HUES6 (cell line): ENCODE measurements around the gene CLEC6A.
"Not testable (repeated sequence)": the region's sequence is repeated elsewhere in the genome, so short reads cannot be mapped to it uniquely, and the experiment has no call there.

ENCODE experiments used
- H3K27ac ChIP-seq: 2 replicates; pipeline ENCODE4 v1.7.0; 2013; ENCODE audit warnings: low read depth, mild to moderate bottlenecking, low read length, inconsistent platforms
- H3K27me3 ChIP-seq: 2 replicates; pipeline ENCODE4 v1.6.1; 2013; ENCODE audit warnings: low read length; ENCODE audit not compliant: control insufficient read depth, insufficient read depth
- H3K36me3 ChIP-seq: 2 replicates; pipeline ENCODE4 v1.6.1; 2013; ENCODE audit warnings: low read length; ENCODE audit not compliant: control insufficient read depth, insufficient read depth
- H3K4me1 ChIP-seq: 2 replicates; pipeline ENCODE4 v1.6.1; 2013; ENCODE audit warnings: low read length; ENCODE audit not compliant: control insufficient read depth, insufficient read depth
- H3K4me3 ChIP-seq: 2 replicates; pipeline ENCODE4 v1.5.1; 2013; ENCODE audit warnings: low read depth, low read length
- H3K9ac ChIP-seq: one replicate; pipeline ENCODE4 v1.6.1; 2013; ENCODE audit warnings: mild to moderate bottlenecking, low read length
- H3K9me3 ChIP-seq: 2 replicates; pipeline ENCODE4 v1.6.1; 2013; ENCODE audit warnings: low read depth, low read length; ENCODE audit not compliant: control insufficient read depth, insufficient read depth

Gene CLEC6A

DNA sequence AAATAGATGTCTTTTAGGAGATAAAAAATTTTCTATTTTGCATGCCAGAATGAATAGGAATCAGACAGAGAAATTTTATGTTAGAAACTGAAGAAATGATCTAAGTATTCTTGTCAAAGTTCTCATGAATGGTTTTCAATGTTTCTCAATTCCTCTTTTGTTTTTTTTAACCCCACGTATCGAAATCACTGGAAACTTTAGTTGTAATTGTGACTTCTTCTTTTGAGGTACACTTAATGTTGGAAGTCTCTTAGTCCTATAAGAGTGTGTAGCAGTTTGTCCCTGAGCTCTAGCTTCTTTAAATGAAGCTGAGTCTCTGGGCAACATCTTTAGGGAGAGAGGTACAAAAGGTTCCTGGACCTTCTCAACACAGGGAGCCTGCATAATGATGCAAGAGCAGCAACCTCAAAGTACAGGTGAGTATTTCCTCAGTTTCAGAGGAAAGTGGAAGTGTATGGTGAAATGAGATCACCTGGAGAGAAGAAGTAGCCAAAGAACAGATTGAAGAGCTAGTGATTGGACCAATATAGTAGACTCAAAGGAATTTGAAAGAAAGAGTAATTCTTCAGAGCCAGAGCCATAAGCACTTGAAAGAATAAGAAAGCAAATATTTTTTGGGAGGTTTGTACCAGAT is at the start of gene CLEC6A:
TSS of gene CLEC6A (plus strand) at position 236 of the 634 bp plus-strand sequence. CDS start at position 386, 150 bp downstream.
- H3K4me3 ChIP-seq = no peak within 1 kb of the TSS
- no peaks in the 10 kb centered on the region for H3K27me3 ChIP-seq

DNA sequence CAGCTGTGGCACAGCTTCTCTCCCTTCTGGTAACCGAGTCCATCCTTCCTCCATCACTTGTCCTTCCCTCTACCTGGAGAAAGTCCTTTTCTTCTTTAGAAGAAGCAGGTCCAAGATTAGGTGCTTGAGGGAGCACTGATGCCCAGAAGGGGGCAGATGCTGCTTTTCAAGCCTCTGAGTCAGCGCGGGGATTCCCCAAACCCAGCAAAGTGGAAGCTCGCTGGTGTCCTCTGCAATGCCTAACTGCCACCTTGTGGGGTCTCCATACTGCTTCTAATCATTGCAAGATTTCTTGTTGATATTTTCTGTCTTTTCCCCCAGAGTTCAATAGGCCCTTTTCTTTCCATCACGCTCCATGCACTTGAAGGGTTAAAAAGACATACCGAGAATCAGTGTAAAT is 36.2 kb upstream of the CLEC6A start:
- H3K27me3 ChIP-seq, H3K4me1 ChIP-seq, H3K36me3 ChIP-seq: not testable (repeated sequence)

More for the DNA sequence above, at the start of gene CLEC6A:
- H3K9ac ChIP-seq = peak within 1 kb of the TSS; percentile 69
- peaks cover 8% of the 10 kb centered on the region; the same call in 1 of the 2 replicates for H3K9me3 ChIP-seq
- no peaks in the 10 kb centered on the region for H3K36me3 ChIP-seq
- peaks cover 34% of the 10 kb centered on the region for H3K4me1 ChIP-seq
- peak within 1 kb of the TSS; percentile 98; the same call in 1 of the 2 replicates for H3K27ac ChIP-seq

DNA sequence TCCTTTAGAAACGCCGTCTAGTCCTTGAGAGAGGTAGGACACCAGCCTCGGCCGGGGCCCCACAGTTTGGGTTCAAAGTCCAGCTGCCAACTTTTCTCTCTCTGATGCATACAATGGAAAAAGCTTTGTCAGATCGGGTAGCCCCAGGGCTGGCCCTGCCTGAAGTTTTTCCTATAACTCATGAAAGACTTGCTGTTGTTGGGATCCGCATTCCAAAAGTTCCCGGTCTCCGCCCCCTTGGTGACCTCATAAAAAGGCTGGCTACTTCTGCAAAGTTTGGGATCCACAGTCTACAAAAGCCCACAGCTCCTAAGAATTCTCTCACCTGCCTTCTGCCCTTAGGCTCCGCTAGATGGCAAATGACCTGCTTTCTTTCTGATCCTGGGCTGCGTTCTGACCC is 35.3 kb upstream of the CLEC6A start:
- Histone ChIP-seq H3K36me3 (no peaks in the 10 kb centered on the region), H3K9me3 (no peaks in the 10 kb centered on the region), H3K9ac (no peak overlapping the region), H3K27me3 (no peaks in the 10 kb centered on the region), H3K27ac (no peak overlapping the region), H3K4me3 (no peak overlapping the region), H3K4me1 (no peaks in the 10 kb centered on the region)

More for the DNA sequence above, 36.2 kb upstream of the CLEC6A start:
- not testable (repeated sequence) for H3K4me3 ChIP-seq, H3K9ac ChIP-seq, H3K27ac ChIP-seq, H3K9me3 ChIP-seq

DNA sequence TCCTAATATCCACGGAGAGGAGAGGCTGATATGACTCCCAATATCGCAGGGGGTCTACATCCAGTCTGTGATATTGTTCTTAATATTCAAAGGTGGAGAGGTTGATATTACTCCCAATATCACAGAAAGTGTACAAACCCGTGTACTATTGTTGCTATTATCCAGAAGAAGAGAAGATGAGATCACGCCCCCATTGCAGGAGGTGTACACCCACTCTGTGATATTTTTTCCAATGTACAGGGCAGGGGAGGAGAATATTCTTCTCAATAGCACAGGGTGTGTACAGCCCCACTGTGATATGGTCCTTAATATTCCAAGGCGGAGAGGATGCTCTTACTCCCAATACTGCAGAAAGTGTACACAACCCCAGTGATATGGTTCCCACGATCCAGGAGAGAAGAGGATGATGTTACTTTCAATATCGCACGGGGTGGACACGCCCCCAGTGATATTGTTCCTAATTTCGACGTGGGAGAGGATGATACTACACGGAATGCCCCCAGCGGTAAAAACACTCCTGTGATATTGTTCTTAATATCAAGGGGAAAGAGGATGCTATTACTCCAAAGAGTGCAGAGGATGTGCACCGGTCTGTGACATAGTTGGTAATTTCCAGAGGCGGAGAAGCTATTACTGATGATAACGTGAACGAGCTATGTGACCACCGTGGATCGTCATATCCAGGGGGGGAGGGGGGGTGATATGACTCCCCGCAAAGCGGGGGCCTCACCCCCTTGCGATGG is 11.1 kb upstream of the CLEC6A start:
- H3K36me3 ChIP-seq, H3K27me3 ChIP-seq, H3K4me1 ChIP-seq, H3K9ac ChIP-seq, H3K4me3 ChIP-seq, H3K27ac ChIP-seq, H3K9me3 ChIP-seq: not testable (repeated sequence)

DNA sequence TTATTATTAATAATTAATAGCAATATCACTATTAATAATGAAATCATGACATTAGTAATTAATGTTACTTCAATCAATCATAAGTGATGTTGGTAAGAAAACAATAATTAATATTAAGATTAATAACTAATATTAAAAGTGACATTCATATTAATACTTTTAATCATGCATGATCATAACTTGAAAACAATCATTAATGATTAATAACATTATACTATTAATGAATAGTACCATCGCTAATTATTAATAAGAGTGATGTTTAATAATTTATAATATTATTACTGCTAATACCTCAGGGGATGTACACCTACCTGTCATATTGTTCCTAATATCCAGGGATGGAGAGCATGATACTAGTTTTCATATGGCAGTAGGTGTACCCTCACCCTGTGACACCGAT is 10.0 kb upstream of the CLEC6A start:
- no peak overlapping the region for H3K9ac ChIP-seq
- no peaks in the 10 kb centered on the region for H3K9me3 ChIP-seq
- H3K27ac ChIP-seq = no peak overlapping the region
- no peak overlapping the region for H3K4me3 ChIP-seq
- no peaks in the 10 kb centered on the region for H3K27me3 ChIP-seq
- peaks cover 5% of the 10 kb centered on the region for H3K4me1 ChIP-seq
- no peaks in the 10 kb centered on the region for H3K36me3 ChIP-seq

DNA sequence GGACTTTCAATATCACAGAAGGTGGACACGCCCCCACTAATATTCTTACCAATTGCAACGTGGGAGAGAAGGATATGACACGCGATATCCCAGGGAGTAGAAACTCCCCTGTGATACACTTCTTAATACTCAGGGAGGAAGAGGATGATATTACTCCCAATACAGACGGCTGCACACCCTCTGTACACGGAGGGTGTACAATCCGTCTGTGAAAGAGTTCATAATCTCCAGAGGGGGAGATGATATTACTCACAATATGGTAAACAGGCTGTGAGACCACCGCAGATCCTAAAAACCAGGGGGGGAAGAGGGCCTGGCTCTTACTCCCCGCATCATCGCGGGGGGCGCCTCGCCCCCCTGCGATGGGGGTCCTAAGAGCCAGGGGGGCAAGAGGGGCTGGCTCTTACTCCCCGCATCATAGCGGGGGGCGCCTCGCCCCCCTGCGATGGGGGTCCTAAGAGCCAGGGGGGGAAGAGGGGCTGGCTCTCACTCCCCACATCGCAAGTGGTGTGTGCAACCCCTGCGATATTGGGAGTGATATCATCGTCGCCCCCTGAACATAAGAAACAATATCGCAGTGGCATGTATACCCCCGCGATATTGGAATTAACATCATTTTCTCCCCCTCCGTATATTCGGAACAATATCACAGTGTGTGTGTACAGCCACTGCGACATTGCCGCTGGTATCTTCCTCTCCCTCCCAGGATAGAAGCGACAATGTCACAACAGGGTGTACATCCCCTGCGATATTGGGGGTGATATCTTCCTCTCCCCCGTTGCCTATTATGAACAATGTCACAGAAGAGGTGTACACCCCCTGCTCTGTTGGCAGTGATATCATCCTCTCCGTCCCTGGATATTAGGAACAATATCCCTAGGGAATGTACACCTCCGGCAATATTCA is 8.9 kb upstream of the CLEC6A start:
- H3K36me3 ChIP-seq = no peaks in the 10 kb centered on the region
- H3K4me3 ChIP-seq = no peak overlapping the region
- H3K27me3 ChIP-seq = no peaks in the 10 kb centered on the region
- H3K9ac ChIP-seq = no peak overlapping the region
- peaks cover 3% of the 10 kb centered on the region; the same call in 1 of the 2 replicates for H3K9me3 ChIP-seq
- no peak overlapping the region for H3K27ac ChIP-seq
- H3K4me1 ChIP-seq = peaks cover 5% of the 10 kb centered on the region

DNA sequence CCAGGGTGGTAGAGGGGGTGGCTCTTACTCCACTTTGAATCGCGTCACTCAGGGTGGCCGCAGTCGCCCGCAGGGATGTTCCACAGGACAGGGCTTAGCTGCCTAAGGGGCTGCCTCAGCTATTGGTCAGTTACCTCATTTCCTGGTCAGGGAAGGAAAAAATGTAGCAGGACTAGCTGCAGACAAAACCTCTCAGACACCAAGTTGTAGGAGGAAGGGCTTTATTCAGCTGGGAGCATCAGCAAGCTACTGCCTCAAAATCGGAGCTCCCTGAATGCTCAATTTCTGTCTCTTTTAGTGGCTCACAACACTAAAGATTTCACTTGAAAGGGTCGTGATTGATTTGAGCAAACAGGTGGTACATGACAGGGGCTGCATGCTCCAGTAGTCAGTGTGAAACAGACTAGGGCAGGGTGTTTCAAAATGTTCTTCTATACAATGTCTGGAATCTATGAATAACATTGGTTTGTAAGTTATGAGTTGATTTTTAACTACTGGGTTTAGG is 6.4 kb upstream of the CLEC6A start:
- Histone ChIP-seq H3K27me3 (no peaks in the 10 kb centered on the region), H3K9me3 (peaks cover 3% of the 10 kb centered on the region; the same call in 1 of the 2 replicates), H3K27ac (no peak overlapping the region), H3K9ac (peak overlapping the region; percentile 27), H3K36me3 (no peaks in the 10 kb centered on the region), H3K4me1 (peaks cover 22% of the 10 kb centered on the region), H3K4me3 (no peak overlapping the region)

DNA sequence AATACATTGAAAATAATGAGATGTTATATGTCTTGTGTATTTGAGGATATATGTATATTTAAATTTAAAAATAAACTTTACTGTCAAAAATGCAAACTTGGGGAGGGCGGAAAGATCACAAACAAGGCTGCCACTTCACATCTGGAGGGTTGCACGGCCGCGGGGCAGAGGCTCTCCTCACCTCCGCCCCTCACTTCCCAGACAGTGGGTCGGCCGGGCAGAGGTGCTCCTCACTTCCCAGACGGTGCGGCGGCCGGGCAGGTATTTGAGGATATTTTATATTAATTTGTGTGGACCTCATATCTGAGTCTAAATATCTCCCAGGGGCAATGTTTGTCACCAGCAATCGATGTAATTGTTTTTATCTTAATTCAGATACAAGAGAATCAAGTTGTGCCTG is 3.7 kb upstream of the CLEC6A start:
- H3K27ac ChIP-seq = no peak overlapping the region
- H3K36me3 ChIP-seq = no peaks in the 10 kb centered on the region
- H3K4me1 ChIP-seq = peaks cover 38% of the 10 kb centered on the region
- no peak overlapping the region for H3K4me3 ChIP-seq
- H3K9ac ChIP-seq = no peak overlapping the region
- H3K27me3 ChIP-seq = no peaks in the 10 kb centered on the region
- H3K9me3 ChIP-seq = peaks cover 3% of the 10 kb centered on the region; the same call in 1 of the 2 replicates

DNA sequence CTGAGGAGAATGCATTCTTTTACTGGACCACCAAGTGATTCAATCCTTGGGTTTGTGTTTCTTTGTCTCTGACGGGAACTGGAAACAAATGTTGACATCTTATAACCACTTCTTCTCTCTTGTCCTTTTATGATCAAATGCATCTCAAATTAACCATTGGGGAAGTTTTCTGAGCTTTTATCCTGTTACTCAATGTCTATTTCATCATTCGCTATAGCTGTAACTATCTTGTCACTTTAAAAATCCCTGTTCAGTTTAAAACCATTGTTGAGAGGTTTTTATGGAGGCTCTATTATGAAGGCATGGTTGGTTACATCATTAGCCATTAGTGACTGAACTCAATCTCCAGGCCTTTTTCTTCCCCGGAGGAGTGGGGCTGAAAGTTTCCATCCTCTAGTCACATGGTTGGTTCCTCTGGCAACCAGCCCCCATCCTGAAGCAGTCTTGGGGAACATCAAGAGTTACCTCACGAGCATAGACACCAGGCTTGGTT is 2.7 kb upstream of the CLEC6A start:
- no peaks in the 10 kb centered on the region for H3K27me3 ChIP-seq
- H3K4me3 ChIP-seq = no peak overlapping the region
- H3K27ac ChIP-seq = peak overlapping the region; percentile 98
- no peak overlapping the region for H3K9ac ChIP-seq
- H3K9me3 ChIP-seq = peaks cover 3% of the 10 kb centered on the region; the same call in 1 of the 2 replicates
- H3K4me1 ChIP-seq = peaks cover 38% of the 10 kb centered on the region
- H3K36me3 ChIP-seq = no peaks in the 10 kb centered on the region

DNA sequence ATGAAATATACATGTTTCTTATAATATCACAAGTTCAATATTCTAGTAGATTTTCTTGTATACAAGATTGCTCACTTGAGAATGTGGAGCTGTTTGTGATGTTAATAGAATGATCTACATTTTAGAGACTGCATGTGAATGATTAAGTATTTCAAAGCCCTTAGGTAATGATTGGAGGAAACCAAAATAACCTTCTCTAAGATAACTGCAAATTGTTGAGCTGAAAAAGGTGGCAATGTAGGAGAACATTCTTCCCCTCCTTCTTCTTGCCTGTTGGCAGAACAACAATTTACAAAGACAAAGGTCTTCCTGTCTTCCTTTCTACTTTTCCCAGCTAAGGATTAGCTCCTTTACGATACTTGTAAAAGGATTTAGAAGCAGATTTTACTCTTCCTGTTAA is 2.0 kb upstream of the CLEC6A start:
- Histone ChIP-seq H3K9me3 (peaks cover 3% of the 10 kb centered on the region; the same call in 1 of the 2 replicates), H3K36me3 (no peaks in the 10 kb centered on the region), H3K4me1 (peaks cover 38% of the 10 kb centered on the region), H3K9ac (peak overlapping the region; percentile 69), H3K27ac (peak overlapping the region; percentile 98), H3K4me3 (no peak overlapping the region; the same call in 1 of the 2 replicates), H3K27me3 (no peaks in the 10 kb centered on the region)
